Activated CD4-positive, alpha-beta T cell treated with anti-CD3 and anti-CD28 coated beads for 48 hours (primary cell): ENCODE data around the gene GPR39.

Experiments used
- DNase-seq: peaks from one replicate; pipeline ENCODE4 v3.0.0-alpha.2; 2020

GPR39 gene

GRCh38 chr2:132607426-132608090 is 191.0 kb downstream of the GPR39 start:
- no peak for DNase-seq

- no peak for DNase-seq
Observed at GRCh38 chr2:132608311-132608710, 191.7 kb downstream of the GPR39 start.

- DNase-seq = no peak
Observed at GRCh38 chr2:132609101-132609890, 192.7 kb downstream of the GPR39 start.

DNA sequence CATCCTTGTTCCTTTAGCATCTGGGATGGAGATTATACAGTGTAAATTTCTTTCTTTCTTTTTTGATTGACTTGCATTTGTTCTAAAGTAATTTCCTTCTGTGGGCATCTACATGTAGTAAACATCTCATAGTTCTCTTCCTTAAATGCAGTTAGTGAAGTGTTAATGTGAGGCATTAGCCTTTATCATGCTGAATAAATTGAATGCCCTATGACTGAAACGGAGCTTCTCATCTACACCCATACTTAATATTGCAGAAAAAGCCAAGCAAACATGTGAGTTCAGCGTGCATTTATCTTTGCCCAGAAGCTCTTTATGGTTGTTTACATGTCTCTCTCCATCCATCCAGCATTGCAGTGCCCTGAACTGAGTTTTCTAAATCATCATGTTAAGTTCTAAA is 195.1 kb downstream of the GPR39 start:
- DNase-seq = no peak

GRCh38 chr2:132615329-132616085 is 198.9 kb downstream of the GPR39 start:
- no peak for DNase-seq

DNA sequence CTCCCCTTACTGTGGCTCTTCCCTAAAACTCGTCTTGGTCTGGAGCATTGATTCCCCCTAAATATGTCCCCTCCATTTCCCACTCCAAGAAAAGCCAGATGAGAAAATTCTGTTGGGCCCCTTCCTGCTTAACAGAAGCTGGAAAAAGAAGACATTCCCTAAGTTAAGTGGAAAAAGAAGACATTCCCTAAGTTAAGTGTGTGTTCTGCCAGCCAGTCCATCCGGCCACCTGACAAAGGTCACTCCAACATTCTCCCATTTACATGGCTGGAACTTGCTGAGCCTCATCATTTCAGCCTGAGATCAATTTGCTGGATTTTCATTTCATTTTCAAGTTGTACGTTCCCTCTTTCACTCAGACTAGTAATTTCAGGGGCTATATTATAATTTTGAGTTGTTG is 201.4 kb downstream of the GPR39 start:
- DNase-seq = no peak

- DNase-seq = no peak
Observed at GRCh38 chr2:132618734-132619133, 202.1 kb downstream of the GPR39 start.

- DNase-seq = no peak
Observed at GRCh38 chr2:132620115-132620514, 203.5 kb downstream of the GPR39 start.

- DNase-seq = no peak
Observed at GRCh38 chr2:132621131-132621875, 204.7 kb downstream of the GPR39 start.

- no peak for DNase-seq
Observed at GRCh38 chr2:132623096-132623839, 206.7 kb downstream of the GPR39 start.

DNA sequence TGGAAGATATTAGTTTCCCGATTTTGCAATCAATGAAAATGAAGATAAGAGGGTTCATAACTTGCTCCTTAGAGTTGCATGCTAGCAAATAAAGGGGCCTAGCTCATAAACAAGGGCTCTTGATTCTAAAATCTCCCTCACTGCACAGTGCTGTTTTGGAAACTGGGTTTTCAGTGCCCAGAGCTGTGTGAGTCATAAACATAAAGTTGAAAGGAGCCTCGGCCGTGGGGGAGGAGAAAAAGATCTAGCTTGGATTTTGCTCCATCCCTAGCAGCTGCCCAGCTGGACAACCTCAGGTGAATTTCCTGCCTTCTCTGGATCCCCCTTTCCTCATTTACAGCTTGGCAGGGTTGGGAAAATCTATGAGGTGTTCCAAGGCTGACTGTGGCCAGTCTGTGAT is 210.9 kb downstream of the GPR39 start:
- DNase-seq = no peak

- DNase-seq = no peak
Observed at GRCh38 chr2:132632000-132632649, 215.5 kb downstream of the GPR39 start.

DNA sequence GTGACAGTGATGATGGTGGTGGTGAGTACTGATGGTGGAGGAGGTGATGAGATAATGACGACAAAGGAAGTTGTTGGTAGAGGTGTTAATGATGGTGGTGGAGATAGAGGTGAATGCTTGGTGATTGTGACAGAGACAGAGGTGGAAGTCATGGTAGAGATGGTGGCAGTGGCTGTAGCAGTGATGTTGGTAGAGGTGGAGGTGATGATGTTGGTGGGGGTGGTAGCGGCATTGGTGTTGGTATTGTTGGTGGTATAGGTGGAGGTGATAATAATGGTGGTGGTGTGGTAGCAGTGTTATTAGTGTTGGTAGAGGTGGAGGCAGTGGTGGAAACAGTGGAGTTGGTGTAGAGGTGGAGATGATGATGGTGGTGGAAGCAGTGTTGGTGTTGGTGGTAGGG is 217.0 kb downstream of the GPR39 start:
- no peak for DNase-seq

DNA sequence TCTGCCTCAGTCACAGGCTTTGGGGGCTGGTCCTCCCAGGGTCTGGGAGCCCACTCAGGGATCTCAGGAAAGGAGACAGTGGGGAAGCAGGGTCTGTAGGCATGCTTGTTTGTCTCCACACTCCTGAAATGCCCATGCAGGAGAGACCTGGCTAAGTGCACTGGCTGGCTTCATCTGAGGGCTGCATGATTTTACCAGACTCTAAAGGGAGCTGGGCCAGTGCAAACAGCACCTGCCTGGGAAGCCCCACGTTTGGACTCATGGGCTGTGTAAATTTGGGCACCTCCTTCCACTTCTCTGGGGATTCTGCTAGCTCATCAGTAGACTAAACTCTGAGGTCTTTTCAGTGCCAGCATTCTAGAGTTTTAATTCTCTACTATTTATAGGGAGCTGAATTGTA is 219.7 kb downstream of the GPR39 start:
- DNase-seq = no peak

DNA sequence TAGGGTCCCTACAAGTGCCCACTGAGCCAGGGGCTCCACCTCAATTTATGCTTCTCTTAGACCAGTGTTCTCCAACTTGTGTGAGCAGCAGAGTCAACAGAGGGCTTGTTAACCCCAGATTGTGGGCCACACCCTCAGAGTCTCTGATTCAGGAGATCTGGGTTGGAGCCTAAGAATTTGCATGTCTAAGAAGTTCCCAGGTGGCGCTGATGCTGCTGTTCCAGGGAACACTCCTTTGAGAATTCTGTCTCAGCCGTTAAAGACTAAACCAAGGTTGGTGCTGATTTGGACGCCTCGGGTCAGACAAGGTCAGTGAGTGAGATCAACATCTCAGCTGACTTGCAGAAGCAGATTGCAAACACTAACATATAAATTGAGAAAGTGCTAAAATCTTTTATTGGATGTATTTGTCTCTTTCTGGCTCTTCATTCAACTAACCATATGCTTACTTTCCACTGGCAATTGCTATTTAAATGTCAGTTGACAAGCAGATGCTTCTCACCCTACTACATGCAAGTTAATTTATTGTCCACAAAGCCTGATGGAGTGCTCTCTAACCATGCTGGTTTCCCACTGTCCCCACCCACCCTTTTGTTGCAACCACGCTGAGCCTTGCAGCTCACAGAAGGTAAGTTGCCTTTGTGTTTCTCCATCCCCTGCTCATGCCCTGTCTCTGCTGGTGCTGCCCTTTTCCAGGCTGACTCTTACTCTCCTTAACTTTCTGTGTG is 221.9 kb downstream of the GPR39 start:
- no peak for DNase-seq

GRCh38 chr2:132640116-132640515 is 223.5 kb downstream of the GPR39 start:
- DNase-seq = no peak

DNA sequence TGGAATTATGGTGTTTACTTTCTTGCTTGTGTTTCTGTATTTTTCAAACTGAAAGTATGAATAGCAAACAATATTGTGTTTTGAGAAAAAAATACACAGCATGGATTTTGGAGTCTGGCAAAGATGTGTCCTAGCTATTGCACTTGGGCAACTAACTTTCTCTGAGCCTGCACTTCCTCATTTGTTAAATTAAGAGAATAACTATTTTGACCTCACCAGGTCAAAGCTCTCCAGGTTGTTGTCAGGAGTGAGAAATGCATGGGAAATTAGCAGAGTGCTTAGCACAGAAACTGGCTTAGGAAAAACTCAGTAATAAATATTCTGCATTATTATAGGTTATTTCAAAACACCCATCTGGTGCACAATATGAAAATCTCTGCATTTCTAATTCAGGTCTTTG is 225.2 kb downstream of the GPR39 start:
- DNase-seq = no peak

- no peak for DNase-seq
Observed at GRCh38 chr2:132642415-132642814, 225.8 kb downstream of the GPR39 start.

- DNase-seq = no peak
Observed at GRCh38 chr2:132645176-132645575, 228.6 kb downstream of the GPR39 start.

GRCh38 chr2:132645722-132646539 is 229.3 kb downstream of the GPR39 start:
- DNase-seq = no peak
